Measurements from ENCODE around the gene TNS3.

Gene TNS3

DNA sequence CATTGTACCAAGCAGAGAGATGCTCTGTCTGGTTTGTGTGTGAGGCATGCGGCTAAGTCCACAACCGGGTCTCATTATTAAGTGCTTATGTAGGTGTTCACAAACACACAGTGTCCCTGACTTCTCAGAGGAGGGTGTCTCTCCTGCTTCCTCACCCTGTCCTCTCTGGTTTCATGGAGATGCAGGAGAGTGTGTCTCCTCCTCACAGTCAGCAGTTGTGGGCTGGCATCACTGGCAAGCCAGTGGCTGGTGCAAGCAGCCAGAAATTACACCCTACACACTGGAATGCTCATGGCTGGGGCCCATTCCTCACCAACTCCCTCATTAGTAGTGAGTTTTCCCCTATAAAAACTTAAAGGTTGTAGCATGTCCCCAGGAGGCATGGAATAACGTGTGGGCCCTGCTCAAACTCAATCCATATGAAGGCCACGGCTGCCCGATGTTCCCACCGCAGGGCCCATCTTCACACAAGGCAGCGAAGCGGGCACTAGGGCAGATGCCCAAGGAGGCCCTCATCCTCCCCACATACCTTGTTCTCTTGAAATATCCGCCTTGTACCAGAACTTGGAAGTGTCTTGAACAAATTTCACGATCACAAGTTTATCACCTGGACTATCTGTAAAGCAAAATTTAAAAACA, 280.1 kb downstream of the TNS3 start:
- peaks cover 20% of the 10 kb centered on the region for H3K4me1 Mint-ChIP-seq
- TF ChIP-seq, protein P1, sequence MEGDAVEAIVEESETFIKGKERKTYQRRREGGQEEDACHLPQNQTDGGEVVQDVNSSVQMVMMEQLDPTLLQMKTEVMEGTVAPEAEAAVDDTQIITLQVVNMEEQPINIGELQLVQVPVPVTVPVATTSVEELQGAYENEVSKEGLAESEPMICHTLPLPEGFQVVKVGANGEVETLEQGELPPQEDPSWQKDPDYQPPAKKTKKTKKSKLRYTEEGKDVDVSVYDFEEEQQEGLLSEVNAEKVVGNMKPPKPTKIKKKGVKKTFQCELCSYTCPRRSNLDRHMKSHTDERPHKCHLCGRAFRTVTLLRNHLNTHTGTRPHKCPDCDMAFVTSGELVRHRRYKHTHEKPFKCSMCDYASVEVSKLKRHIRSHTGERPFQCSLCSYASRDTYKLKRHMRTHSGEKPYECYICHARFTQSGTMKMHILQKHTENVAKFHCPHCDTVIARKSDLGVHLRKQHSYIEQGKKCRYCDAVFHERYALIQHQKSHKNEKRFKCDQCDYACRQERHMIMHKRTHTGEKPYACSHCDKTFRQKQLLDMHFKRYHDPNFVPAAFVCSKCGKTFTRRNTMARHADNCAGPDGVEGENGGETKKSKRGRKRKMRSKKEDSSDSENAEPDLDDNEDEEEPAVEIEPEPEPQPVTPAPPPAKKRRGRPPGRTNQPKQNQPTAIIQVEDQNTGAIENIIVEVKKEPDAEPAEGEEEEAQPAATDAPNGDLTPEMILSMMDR (IDR thresholded peaks at IDR 0.05), result no peak
- no peaks in the 10 kb centered on the region for H3K9me3 Mint-ChIP-seq
- peaks cover 46% of the 10 kb centered on the region for H3K36me3 Mint-ChIP-seq (ENCODE audit: low read depth)
- DNase-seq, result no peak
- H3K27me3 Mint-ChIP-seq (ENCODE audit: low read depth, poor library complexity), result no peaks in the 10 kb centered on the region
- peak overlapping the region; percentile 26 for H3K27ac Mint-ChIP-seq
- no peak overlapping the region for H3K4me3 Mint-ChIP-seq

DNA sequence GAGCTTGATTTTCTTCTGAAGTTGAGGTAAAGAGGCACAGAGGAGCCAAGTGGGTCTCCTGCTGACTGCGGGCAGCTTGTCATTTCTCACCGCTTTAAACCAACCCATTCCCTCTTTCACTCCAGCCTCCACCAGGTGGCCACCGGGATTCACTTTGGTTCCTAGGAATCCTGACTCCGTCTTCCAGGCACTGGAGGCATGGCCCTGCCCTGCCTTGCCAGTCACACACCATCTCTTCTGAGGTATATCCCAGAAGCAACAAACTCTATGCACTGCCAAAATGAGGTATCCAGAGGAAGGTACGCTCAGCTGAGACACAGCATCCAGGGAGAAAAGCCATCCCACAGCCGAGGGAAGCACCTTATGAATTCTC, 280.8 kb downstream of the TNS3 start:
- DNase-seq, result no peak
- no peaks in the 10 kb centered on the region for H3K9me3 Mint-ChIP-seq
- peaks cover 53% of the 10 kb centered on the region for H3K36me3 Mint-ChIP-seq (ENCODE audit: low read depth)
- no peak overlapping the region for H3K4me3 Mint-ChIP-seq
- peaks cover 20% of the 10 kb centered on the region for H3K4me1 Mint-ChIP-seq
- TF ChIP-seq, protein P1 (IDR thresholded peaks at IDR 0.05), result no peak
- H3K27ac Mint-ChIP-seq, result no peak overlapping the region
- H3K27me3 Mint-ChIP-seq (ENCODE audit: low read depth, poor library complexity), result no peaks in the 10 kb centered on the region

DNA sequence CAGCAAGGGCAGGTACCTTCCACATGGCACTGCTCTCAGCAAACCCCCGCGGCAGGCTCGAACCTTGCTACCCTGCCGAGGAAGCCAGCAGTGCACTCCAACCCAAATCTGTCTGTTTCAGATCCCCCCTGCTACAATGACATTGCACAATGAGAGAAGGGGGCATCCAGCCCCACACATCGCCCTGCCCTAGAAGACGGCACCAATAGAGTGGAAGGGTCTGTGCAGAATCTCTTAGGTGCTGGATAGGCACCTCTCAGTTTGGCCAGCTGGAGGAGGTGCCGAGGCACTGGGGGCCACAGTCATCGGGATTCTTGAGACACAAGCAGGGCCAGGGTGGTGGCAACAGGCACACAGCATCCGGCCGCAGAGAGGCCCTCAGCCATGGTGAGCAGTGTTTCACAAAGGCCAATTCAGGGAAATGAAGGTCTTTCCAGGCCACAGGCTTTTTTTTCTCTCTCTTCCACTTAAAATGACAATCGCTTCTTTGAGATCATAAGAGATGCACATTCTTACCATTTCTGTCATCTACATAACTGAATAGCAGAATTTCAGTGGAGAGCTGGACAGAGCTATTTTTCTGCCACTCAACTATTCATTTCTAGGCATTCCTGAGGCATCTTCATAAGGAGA, 281.3 kb downstream of the TNS3 start:
- DNase-seq, result no peak
- Mint-ChIP-seq H3K27me3 (ENCODE audit: low read depth, poor library complexity) (no peaks in the 10 kb centered on the region), H3K9me3 (no peaks in the 10 kb centered on the region), H3K4me3 (no peak overlapping the region), H3K36me3 (ENCODE audit: low read depth) (peaks cover 58% of the 10 kb centered on the region), H3K4me1 (peaks cover 20% of the 10 kb centered on the region), H3K27ac (peak overlapping the region; percentile 52)
- TF ChIP-seq, protein P1 (IDR thresholded peaks at IDR 0.05), result no peak

DNA sequence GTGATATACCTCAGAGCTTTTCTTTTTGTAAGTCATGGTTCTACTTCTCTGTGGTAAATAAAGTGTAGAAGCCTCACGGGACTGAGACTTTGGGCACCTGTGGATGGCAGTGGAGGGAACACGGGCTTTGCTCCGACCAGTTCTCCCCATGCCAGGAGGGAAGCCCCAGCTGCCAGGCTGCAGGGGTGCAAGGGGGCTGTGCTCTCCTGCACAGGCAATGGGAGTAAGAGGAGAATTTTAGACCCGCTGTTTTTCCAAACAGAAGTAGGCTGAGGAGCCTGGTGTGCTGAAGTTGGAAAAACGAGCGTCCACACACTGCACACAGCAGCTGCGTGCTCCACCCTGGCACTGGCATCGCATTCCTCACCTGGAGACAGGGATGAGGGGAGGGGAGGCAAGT, 282.4 kb downstream of the TNS3 start:
- H3K36me3 Mint-ChIP-seq (ENCODE audit: low read depth), result peaks cover 65% of the 10 kb centered on the region
- H3K27ac Mint-ChIP-seq, result no peak overlapping the region
- H3K27me3 Mint-ChIP-seq (ENCODE audit: low read depth, poor library complexity), result peaks cover 2% of the 10 kb centered on the region

DNA sequence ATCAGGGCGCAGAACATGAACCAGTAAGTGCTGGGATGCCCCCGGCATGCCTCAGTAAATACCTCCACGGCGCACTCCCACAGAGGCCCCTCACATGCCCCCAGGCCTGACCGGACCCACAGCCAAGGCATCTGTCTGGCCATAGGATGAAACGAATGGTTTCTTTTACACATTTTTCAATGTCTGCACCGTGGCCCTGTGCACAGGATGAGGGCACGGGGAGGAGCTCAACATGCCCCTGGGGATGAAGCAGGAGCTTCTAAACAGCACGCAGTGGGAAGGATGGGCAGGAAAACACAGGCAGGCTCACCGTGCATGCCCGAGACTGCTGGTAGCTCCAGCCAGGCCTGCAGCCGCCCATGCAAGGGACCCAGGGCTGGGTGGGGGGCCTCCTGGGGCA, 283.3 kb downstream of the TNS3 start:
- Mint-ChIP-seq H3K9me3 (no peaks in the 10 kb centered on the region), H3K36me3 (ENCODE audit: low read depth) (peaks cover 66% of the 10 kb centered on the region), H3K4me3 (no peak overlapping the region), H3K4me1 (peaks cover 20% of the 10 kb centered on the region), H3K27me3 (ENCODE audit: low read depth, poor library complexity) (peaks cover 2% of the 10 kb centered on the region), H3K27ac (no peak overlapping the region)
- TF ChIP-seq, protein P1 (IDR thresholded peaks at IDR 0.05), result no peak
- DNase-seq, result peak; percentile 8

More for the DNA sequence above, 282.4 kb downstream of the TNS3 start:
- Mint-ChIP-seq H3K4me3 (no peak overlapping the region), H3K9me3 (no peaks in the 10 kb centered on the region), H3K4me1 (peaks cover 20% of the 10 kb centered on the region)
- no peak for DNase-seq
- TF ChIP-seq, protein P1 (IDR thresholded peaks at IDR 0.05), result no peak

DNA sequence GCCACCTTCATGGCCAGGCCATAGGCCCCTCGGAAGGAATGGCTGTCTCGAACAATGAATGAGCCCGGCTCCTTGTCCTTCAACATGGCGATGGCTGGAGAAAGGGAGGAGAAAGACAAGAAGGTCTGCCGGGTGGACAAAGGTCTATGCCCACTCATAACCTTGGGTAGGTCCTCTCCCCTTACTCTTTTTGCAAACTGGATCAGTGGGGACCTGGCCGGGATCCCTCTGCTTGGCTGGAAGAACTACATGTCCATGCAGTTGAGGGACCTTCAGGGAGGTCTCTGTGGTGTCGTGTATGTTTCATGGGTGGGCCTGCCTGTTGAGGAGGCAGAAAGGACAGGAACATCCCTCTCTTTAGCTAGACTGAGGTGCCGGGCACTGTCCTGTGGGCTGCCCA, 284.8 kb downstream of the TNS3 start:
- Mint-ChIP-seq H3K27me3 (ENCODE audit: low read depth, poor library complexity) (peaks cover 2% of the 10 kb centered on the region), H3K9me3 (no peaks in the 10 kb centered on the region), H3K36me3 (ENCODE audit: low read depth) (peaks cover 74% of the 10 kb centered on the region), H3K27ac (no peak overlapping the region), H3K4me1 (peaks cover 20% of the 10 kb centered on the region), H3K4me3 (no peak overlapping the region)
- DNase-seq, result no peak
- TF ChIP-seq, protein P1 (IDR thresholded peaks at IDR 0.05), result no peak

All from nephron progenitor cell (in vitro differentiated cells).